Measurements from ENCODE around the gene RABL6.
A peak's percentile ranks its signal among the peaks of the same experiment; 100 is the strongest.
"Not testable (repeated sequence)": the region's sequence is repeated elsewhere in the genome, so short reads cannot be mapped to it uniquely, and the experiment has no call there.

The RABL6 gene

DNA sequence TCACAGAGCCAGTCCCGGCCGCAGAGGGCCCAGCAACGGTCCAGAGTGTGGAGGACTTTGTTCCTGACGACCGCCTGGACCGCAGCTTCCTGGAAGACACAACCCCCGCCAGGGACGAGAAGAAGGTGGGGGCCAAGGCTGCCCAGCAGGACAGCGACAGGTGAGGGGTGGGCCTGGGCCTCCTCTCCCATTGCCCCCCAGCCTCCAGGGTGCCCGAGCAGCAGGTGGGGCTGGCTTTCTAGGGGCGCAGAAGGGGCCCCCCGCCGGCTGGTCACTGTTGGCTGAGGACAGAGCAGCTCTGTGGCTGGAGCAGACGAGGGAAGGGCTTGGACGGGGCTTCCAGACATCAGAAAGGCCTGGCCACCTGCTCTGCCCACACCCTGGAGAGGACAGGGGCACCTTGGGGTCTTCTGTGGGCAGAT lies 30.1 kb downstream of the RABL6 start:
- not testable (repeated sequence) for DNase-seq

DNA sequence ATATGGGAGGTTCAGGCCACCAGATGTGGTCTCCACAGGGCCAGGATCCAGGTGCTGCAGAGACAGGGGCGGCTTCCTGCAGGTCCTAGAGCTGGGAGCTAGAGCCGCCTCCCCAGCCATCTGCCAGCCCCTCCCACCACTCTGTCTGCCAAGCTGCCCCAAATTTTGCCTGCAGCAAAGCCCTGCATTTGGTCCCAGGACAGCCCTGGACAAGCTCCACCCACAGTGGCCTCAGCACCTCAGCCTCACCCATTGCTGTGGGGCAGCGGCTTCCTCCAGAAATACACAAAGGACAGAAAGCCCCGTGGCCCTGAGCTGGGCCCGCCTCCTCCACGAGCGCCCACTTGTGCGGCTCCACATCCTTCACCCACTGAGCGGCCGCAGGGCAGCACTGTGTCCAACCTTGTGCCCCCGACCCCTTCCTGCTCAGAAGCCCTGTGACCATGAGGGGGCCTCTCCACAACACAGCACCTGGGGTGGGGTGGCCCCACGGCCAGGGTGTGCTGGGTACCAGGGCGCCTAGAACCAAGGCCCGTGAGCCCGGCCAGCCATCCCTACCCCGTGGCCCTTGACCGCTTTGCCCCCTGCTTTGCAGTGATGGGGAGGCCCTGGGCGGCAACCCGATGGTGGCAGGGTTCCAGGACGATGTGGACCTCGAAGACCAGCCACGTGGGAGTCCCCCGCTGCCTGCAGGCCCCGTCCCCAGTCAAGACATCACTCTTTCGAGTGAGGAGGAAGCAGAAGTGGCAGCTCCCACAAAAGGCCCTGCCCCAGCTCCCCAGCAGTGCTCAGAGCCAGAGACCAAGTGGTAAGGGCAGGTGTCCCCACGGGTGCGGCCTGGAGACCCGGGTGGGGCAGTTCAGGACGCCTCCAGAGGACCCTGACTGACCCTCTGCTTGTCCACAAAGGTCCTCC lies 30.8 kb downstream of the RABL6 start:
- no peak for DNase-seq

- DNase-seq, result no peak
Observed at GRCh38 chr9:136839229-136840139, 31.7 kb downstream of the RABL6 start.

- no peak for DNase-seq
Observed at GRCh38 chr9:136840140-136840876, 32.6 kb downstream of the RABL6 start.

DNA sequence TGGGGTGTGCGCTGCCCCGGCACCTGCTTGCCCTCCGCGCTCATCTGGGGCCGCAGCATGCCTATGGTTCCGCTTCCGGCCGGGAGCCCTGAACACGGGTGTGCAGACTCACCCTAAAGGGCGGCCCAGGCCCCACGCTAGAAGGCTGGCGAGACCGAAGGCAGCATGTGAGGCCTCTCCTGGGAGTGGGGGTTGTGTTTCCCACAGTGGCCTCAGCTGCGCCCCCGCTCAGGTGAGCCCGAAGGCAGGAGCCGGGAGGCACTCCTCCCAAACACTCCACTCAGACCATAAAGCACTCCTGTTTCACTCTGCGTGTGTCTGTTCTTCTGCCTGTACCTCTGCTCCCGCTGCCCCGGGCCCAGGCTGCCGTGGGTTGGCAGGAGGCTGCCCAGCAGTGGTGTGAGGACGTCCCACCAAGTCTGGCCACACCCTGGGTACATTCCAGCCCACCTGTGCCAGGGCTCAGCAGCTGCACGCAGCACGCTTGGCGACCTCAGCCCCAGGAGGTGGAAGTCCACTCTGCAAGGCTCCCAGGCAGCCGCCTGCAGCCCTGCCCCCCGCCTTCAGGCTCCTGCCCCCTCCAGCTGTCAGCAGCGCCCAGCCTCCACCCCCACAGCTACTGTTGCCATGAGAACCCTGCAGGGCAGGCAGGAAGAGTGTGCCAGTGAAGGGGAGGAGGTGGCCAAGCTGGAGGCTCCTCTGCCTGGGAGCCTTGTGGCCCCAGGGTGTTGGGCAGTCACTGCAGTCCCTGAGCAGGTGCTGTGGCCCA lies 33.3 kb downstream of the RABL6 start:
- DNase-seq, result no peak

DNA sequence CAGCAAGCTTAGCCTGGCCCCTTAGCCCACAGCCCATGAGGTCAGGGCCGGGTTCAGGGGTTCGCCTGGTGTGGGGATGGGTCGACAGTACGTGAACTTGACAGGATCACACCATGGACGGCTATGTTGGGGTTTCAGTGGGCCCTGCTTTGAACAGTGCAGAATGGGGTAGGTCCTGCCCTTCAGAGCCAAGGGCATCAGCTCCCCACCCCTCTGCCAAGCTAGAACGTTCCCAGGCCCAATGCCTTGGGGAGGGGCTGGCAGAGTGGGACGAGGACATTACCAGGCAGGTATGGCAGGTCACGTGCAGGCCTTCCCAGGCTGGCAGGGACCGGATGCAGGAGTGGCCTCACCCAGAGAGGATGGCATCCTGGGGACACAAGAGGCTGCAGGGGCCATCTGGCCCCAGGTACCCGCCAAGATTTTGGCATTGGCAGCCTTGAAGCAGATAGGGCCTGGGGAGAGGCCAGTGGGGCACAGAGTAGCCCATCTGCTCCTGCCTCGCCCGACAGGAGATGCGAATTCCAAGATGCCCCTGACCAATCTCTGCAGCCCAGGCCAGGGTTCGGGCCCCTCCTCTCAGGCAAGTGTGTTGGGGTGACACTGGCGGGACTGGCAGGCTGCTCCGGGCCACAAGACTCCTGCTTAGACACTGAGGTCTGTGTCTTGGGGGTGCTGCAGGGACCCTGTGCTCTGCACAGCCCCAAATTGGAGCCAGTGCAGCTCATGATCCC lies 34.1 kb downstream of the RABL6 start:
- not testable (repeated sequence) for DNase-seq

GRCh38 chr9:136842380-136842948 lies 34.7 kb downstream of the RABL6 start, which contains the start of gene AJM1:
AJM1 (plus strand) TSS chr9:136842478; CDS start chr9:136844415, 1,937 bp downstream.
- peak; percentile 66 for DNase-seq

GRCh38 chr9:136843159-136843800 lies 35.5 kb downstream of the RABL6 start:
- DNase-seq, result not testable (repeated sequence)

GRCh38 chr9:136843801-136844740 lies 36.3 kb downstream of the RABL6 start:
- DNase-seq, result not testable (repeated sequence)

GRCh38 chr9:136844761-136845464 lies 37.2 kb downstream of the RABL6 start:
- no peak for DNase-seq

DNA sequence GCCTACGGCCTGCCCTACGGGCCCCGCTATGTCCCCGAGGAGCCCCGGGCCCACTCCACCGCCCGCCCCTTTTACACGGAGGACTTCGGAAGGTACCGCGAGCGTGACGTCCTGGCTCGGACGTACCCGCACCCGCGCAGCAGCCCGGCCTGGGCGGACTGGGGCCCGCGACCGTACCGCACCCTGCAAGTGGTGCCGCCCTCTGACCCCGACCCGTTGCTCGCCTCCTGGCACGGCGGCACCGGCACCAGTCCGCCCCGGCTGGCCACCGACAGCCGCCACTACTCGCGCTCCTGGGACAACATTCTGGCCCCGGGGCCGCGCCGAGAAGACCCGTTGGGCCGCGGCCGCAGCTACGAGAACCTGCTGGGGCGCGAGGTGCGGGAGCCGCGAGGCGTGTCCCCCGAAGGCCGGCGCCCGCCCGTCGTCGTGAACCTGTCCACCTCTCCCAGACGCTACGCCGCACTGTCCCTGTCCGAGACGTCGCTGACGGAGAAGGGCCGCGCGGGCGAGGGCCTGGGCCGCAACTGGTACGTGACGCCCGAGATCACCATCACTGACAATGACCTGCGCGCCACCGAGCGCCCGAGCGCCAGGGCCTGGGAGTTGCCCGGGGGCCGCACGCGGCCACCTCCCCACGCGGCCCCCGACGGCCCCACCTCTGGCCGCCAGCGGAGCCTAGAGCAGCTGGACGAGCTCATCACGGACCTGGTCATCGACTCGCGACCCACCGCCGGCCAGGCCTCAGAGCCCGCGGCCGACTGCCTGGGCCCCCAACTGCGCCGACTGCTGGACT lies 37.9 kb downstream of the RABL6 start:
- no peak for DNase-seq

- DNase-seq, result no peak
Observed at GRCh38 chr9:136846376-136847087, 38.8 kb downstream of the RABL6 start.

GRCh38 chr9:136847088-136847825 lies 39.5 kb downstream of the RABL6 start:
- DNase-seq, result no peak

- DNase-seq, result peak; percentile 50
Observed at GRCh38 chr9:136847826-136848392, 40.2 kb downstream of the RABL6 start.

- no peak for DNase-seq
Observed at GRCh38 chr9:136848393-136849037, 40.8 kb downstream of the RABL6 start.
